Measurements from ENCODE around the gene CCSER1.

CCSER1 gene

GRCh38 chr4:90958256-90958895, 831.2 kb downstream of the CCSER1 start:
- DNase-seq (ENCODE audit: low read depth): no peak

DNA sequence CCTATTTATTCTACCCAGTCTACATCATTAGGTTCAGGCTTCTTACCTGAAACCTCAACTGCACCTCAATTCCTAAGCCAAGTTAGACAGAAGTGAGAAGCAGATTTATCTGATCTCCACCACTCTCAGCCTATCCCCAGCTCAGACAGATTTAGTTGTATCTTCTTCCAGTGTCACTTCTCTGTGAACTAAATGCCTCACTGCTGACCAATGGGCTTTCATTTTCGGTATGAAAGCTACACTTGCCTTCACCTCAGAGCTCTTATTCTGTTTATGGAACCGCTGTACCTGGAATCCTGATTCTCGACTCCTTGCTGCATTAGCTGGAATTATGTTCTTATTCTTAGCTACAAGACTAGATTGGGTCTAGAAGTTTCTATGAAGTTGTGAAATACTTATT, 833.2 kb downstream of the CCSER1 start:
- DNase-seq (ENCODE audit: low read depth): no peak

GRCh38 chr4:90960840-90961239, 833.6 kb downstream of the CCSER1 start:
- no peak for DNase-seq (ENCODE audit: low read depth)

DNA sequence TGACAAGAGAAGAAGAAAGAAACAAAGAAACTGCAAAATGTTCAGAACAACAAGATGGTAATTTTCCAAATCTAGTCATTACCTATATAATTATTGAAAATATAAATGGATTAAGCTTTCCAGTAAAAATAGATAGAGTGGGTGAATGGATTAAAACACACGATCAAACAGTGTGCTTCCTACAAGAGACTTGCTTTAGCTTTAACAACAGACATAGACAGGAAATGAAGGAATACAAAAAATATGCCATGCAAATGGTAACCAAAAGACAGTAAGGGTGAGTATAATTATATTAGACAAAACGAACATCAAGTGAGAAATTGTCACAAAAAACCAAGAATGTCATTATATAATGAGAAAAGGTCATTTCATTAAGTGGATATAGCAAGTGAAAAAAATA, 842.8 kb downstream of the CCSER1 start:
- no peak for DNase-seq (ENCODE audit: low read depth)

- no peak for DNase-seq (ENCODE audit: low read depth)
Measured at GRCh38 chr4:90977726-90978125, 850.5 kb downstream of the CCSER1 start.

DNA sequence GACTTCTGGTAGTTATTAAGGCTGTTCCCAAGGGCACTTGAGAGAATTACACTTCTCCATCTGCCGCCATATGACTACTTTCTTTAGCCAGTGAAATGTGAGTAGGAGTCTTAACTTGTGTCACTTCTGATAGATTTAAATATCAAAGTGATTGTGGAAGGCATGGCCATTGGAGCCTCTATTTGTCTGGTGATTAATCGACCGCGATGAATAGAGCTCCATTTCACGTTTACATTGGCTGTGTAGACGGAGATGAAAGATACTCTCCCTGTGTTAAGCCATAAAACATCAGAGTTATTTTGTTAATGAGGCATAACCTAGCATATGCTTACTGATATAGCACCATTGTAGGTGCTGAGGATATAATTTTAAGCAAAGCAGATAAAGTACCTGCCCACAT, 852.4 kb downstream of the CCSER1 start:
- DNase-seq (ENCODE audit: low read depth): no peak

DNA sequence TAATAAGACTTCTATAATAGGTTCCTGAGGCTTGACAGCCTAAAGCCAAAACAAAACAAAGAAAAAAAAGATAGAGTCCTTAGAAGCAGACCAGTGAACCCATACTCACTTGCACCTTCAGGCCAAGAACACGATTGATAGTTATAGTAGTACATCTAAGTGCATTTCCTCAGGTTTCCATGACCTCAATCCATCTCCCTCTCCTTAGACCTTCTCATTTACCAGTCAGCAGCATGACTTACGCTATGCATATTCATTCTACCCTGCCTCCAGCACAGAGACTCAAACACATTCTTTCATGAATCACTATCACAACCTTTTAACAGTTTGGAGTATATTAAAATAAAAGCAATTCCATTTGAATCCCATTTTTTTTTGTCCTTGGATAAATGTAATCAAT, 855.6 kb downstream of the CCSER1 start:
- no peak for DNase-seq (ENCODE audit: low read depth)

- DNase-seq (ENCODE audit: low read depth): no peak
Measured at GRCh38 chr4:90990284-90990683, 863.1 kb downstream of the CCSER1 start.

GRCh38 chr4:90992213-90992612, 865.0 kb downstream of the CCSER1 start:
- no peak for DNase-seq (ENCODE audit: low read depth)

DNA sequence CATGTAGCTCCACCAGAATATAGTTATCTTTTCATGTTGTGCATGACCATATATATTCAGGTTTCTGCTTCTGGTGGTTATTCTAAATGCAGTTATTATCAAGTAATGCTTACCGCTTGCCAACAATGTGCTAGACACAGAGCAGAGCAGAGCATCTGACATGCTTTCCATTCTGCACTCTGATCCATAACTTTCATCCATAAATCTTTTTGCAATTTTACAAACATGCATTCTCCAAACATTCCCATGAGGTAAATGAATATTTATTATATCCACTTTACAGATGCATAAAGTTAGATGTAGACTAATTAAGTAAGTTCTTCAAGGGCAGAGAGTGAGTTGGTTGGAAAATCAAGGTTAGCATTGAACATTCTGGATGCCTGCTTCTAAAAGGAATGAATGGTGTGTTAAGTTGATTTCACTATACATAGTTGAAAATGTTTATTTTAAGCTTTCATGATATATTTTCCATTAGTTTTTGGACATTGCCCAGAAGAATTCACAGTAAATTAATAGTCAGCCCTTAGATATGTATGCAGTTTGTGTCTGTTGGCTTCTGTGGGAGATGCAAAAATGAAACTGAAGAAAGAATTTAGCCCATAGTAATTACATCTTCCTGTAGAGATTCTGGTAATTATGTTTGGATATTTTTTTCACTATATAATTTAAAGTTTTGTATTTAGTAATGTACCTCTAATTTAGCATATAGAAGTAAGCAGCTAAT, 867.8 kb downstream of the CCSER1 start:
- no peak for DNase-seq (ENCODE audit: low read depth)

GRCh38 chr4:90995996-90996395, 868.8 kb downstream of the CCSER1 start:
- no peak for DNase-seq (ENCODE audit: low read depth)

GRCh38 chr4:90996813-90997212, 869.6 kb downstream of the CCSER1 start:
- no peak for DNase-seq (ENCODE audit: low read depth)

GRCh38 chr4:91015861-91016260, 888.7 kb downstream of the CCSER1 start:
- no peak for DNase-seq (ENCODE audit: low read depth)

DNA sequence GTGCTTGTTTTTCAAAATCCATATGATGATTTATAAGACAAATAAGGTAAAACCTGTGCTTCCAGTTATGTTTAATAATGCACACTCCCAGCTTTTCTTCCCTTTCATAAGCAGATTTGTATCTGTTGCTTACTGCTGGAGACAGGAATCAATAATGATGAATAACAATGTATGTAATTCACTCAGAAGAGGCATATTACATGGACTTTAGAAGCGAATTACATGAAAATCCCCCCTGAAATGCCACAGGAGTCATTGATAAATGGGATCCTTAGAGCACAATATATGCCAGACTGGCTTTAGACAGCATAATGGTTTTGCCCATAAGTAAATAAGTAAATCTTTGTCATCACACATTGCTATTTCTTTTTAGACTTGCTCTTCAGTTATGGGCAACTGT, 892.3 kb downstream of the CCSER1 start:
- DNase-seq (ENCODE audit: low read depth): no peak

- no peak for DNase-seq (ENCODE audit: low read depth)
Measured at GRCh38 chr4:91025241-91026148, 898.3 kb downstream of the CCSER1 start.

DNA sequence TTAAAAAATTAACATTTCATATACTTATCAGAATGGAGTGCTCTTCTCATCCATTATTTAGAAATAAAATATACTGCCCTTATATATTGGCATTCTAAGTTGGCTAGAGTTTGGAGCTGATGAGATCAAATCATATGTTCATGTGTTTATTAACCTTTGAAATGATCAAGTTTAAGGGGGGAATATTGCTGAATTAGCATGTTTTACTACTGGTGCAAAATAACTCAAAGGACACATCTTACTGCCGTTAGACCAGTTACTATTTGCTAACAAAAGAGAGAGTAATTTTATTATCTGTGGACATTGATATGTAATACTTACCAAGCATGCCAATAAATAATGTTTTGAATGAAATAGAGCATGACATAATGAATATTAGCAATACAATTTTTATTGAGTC, 901.0 kb downstream of the CCSER1 start:
- no peak for DNase-seq (ENCODE audit: low read depth)

DNA sequence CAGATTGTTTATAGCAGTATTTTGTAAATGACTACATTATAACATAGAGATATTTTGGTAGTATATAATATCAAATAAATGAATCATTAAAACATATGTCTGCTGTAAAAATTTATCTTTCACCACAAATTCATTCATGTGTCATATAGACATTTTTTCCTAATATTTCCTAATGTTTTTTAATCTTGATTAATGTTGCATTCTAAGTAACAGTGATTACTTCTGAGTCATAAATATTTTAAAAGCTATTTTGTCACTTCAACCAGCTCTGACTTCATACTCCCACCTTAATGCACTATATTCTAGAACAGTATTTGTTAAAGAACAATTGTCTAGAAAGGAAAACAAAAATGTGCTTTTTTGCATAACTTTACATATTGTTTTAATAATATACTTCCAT, 904.6 kb downstream of the CCSER1 start:
- no peak for DNase-seq (ENCODE audit: low read depth)

DNA sequence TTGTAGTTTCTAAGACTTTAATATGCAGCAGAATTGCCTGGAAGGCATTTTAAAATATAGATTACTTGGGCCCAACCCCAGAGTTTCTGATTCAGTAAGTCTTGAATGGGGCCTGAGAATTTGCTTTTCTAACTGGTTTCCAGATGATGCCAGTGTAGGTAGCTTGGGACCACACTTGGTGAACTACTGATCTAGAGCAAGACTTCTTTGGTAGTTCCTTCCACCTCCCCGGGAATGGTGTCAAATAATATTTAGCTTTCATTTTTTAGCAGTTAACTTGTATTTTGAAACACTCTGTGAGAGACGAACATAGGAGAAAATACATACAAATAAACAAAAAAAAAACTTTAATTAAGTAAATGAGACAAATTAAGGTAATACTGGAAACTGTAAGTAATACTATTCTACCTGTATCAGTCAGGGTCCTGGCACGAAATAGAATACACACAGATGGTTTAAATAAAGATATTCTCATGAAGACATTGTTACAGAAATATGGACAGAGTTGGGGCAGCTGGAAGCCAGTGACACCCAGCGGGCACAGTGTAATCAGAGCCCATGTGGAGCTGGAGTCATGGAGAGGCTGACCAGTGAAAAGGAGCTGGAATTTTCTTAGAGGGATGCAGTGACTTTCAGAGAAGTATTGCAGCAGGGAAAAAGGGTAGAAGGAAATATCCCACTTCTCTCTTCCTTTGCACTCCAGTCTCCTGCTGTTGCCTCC, 905.7 kb downstream of the CCSER1 start:
- no peak for DNase-seq (ENCODE audit: low read depth)

- no peak for DNase-seq (ENCODE audit: low read depth)
Measured at GRCh38 chr4:91035276-91035675, 908.1 kb downstream of the CCSER1 start.

DNA sequence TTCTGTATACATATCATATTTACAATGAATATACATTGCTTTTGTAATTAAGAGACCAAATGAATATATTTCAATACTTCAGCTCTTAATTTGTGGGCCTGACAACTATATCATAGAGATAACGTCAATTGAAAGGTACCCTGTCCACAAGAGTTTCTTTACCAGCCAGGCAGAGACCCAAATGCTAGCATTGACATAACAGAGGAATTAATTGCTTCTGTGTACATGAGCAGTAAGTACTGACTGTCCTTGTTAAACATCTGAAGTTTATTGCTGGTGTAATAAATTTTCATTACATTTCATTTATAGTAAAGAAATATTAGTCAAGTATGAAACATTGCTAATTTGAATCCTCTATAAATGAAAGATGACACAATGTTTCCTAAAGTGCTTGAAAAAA, 910.8 kb downstream of the CCSER1 start:
- no peak for DNase-seq (ENCODE audit: low read depth)

DNA sequence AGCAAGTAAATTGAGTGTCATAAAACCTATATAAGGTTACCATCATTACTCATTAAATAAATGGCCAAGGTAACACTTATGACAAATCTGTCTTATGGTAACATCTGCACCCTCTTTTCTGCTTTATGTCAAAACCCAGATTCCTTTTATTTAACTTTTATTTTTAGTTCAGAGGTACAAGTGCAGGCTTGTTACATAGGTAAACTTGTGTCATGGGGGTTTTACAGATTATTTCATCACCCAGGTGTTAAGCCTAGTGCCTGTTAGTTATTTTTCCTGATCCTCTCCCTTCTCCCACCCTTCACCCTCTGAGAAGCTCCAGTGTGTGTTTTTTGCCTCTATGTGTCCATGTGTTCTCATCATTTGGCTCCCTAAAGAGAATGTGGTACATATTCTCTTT, 930.7 kb downstream of the CCSER1 start:
- no peak for DNase-seq (ENCODE audit: low read depth)

GRCh38 chr4:91058345-91058744, 931.2 kb downstream of the CCSER1 start:
- DNase-seq (ENCODE audit: low read depth): no peak

Measured in T-helper 22 cell (primary cell).